LNCaP clone FGC (cell line): ENCODE data around the gene KIF20A.

Experiments
- DNase-seq: peaks from one replicate; pipeline ENCODE4 v3.0.0-alpha.2; 2011; ENCODE audit warnings: low read depth
- H3K4me3 ChIP-seq: 2 replicates; pipeline ENCODE4 v1.5.1; 2011; ENCODE audit warnings: mild to moderate bottlenecking, low read depth, low read length, control low read depth
- CTCF ChIP-seq: IDR thresholded peaks from 2 replicates; pipeline ENCODE4 v1.5.1; 2012; ENCODE audit warnings: mild to moderate bottlenecking; ENCODE audit not compliant: control insufficient read depth, insufficient read depth; ENCODE audit errors: extremely low read depth

KIF20A gene

GRCh38 chr5:138230261-138230660 lies 51.3 kb downstream of the KIF20A start:
- DNase-seq = no peak
- no peak overlapping the region for H3K4me3 ChIP-seq
- no peak for TF ChIP-seq CTCF

- no peak for TF ChIP-seq CTCF
- no peak for DNase-seq
- no peak overlapping the region for H3K4me3 ChIP-seq
These were observed 52.2 kb downstream of the KIF20A start for GRCh38 chr5:138230981-138231589.

GRCh38 chr5:138233280-138233679 lies 54.4 kb downstream of the KIF20A start:
- DNase-seq = no peak

GRCh38 chr5:138234651-138235050 lies 55.7 kb downstream of the KIF20A start:
- TF ChIP-seq CTCF = no peak
- no peak overlapping the region for H3K4me3 ChIP-seq
- DNase-seq = no peak

More at GRCh38 chr5:138233280-138233679, 54.4 kb downstream of the KIF20A start:
- no peak for TF ChIP-seq CTCF
- no peak overlapping the region for H3K4me3 ChIP-seq
